Glutamatergic neuron (in vitro differentiated cells): Measurements from ENCODE around the gene FBXL14. TPM values are rescaled to one million over a fixed set of nuclear protein-coding genes. Genes with fewer than 3 reads are reported as not detected.

Experiments used
- DNase-seq: peaks from one replicate; pipeline ENCODE4 v3.0.0; 2022
- H3K27ac Mint-ChIP-seq: one replicate; pipeline ENCODE4 v1.8.0; 2020; ENCODE audit warnings: mild to moderate bottlenecking, mixed read lengths, inconsistent platforms; ENCODE audit not compliant: unreplicated experiment
- H3K27me3 Mint-ChIP-seq: one replicate; pipeline ENCODE4 v1.8.0; 2020; ENCODE audit warnings: mild to moderate bottlenecking, moderate library complexity, mixed read lengths, inconsistent platforms; ENCODE audit not compliant: unreplicated experiment
- H3K36me3 Mint-ChIP-seq: one replicate; pipeline ENCODE4 v1.8.0; 2020; ENCODE audit warnings: mild to moderate bottlenecking, mixed read lengths, inconsistent platforms; ENCODE audit not compliant: unreplicated experiment
- H3K4me1 Mint-ChIP-seq: one replicate; pipeline ENCODE4 v1.8.0; 2020; ENCODE audit warnings: mild to moderate bottlenecking, low read depth, mixed read lengths, inconsistent platforms; ENCODE audit not compliant: unreplicated experiment
- H3K4me3 Mint-ChIP-seq: one replicate; pipeline ENCODE4 v1.8.0; 2020; ENCODE audit warnings: mild to moderate bottlenecking, mixed read lengths, inconsistent platforms; ENCODE audit not compliant: unreplicated experiment
- H3K9me3 Mint-ChIP-seq: one replicate; pipeline ENCODE4 v1.8.0; 2020; ENCODE audit warnings: mild to moderate bottlenecking, moderate library complexity, mixed read lengths, inconsistent platforms; ENCODE audit not compliant: unreplicated experiment
- CTCF ChIP-seq: fragments of 200-600 bp; sonication (generic); IDR thresholded peaks from one replicate; pipeline ENCODE4 v1.5.0; 2021; ENCODE audit not compliant: partially characterized antibody, unreplicated experiment
- total RNA-seq: library from RNA; stranded (reverse); fragmentation: NEBNext Ultra II Directional; extraction: Animal tissue kit (Norgen Biotek cat#: 25700); gene quantifications from one replicate; pipeline ENCODE4 v1.2.1, GENCODE V29; 2021; ENCODE audit not compliant: unreplicated experiment

The FBXL14 gene
- total RNA-seq, 1 donor from 2014 or later: 28.8 TPM

GRCh38 chr12:1640328-1641234 lies 46.2 kb upstream of the FBXL14 start:
- H3K4me1 Mint-ChIP-seq: peaks cover 29% of the 10 kb centered on the region
- no peak overlapping the region for H3K4me3 Mint-ChIP-seq
- peak overlapping the region; percentile 39 for H3K27ac Mint-ChIP-seq
- DNase-seq: no peak
- peaks cover 4% of the 10 kb centered on the region for H3K36me3 Mint-ChIP-seq
- peaks cover 2% of the 10 kb centered on the region for H3K9me3 Mint-ChIP-seq
- TF ChIP-seq CTCF: no peak
- H3K27me3 Mint-ChIP-seq: peaks cover 4% of the 10 kb centered on the region

DNA sequence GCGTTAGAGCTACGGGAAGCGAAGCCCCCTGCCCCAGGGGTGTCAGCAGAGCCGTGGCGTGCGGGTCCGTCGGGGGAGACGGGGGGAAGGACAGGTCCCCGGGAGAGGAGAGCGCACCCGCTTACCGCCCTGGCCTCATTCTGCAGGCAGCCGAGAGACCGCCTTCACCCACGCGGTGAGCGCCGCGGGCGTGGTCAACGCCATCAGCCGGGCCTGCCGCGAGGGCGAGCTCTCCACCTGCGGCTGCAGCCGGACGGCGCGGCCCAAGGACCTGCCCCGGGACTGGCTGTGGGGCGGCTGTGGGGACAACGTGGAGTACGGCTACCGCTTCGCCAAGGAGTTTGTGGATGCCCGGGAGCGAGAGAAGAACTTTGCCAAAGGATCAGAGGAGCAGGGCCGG lies 45.2 kb upstream of the FBXL14 start:
- Mint-ChIP-seq H3K4me3 (no peak overlapping the region), H3K36me3 (peaks cover 4% of the 10 kb centered on the region), H3K9me3 (peaks cover 2% of the 10 kb centered on the region), H3K4me1 (peaks cover 28% of the 10 kb centered on the region), H3K27ac (no peak overlapping the region), H3K27me3 (peaks cover 4% of the 10 kb centered on the region)
- DNase-seq: no peak
- no peak for TF ChIP-seq CTCF

DNA sequence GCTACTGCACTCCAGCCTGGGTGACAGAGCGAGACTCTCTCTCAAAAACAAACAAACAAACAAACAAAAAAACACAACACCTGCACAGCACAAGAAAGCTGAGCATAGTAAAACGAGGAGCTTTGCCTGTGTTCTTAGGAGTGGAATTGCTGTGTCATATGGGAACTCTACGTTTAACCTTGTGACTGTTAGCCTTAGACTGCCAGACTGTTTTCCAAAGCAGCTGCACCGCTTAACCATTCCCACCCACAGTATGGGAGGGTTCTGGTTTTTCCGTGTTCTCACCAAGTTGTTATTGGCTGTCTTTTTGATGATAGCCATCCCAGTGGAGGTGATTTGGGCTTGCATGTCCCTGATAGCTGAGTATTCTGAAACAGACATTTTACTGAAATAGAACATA lies 43.8 kb upstream of the FBXL14 start:
- no peak for TF ChIP-seq CTCF
- peaks cover 2% of the 10 kb centered on the region for H3K9me3 Mint-ChIP-seq
- peaks cover 4% of the 10 kb centered on the region for H3K27me3 Mint-ChIP-seq
- no peak overlapping the region for H3K27ac Mint-ChIP-seq
- peaks cover 4% of the 10 kb centered on the region for H3K36me3 Mint-ChIP-seq
- no peak for DNase-seq
- H3K4me1 Mint-ChIP-seq: peaks cover 22% of the 10 kb centered on the region
- peak overlapping the region; percentile 20 for H3K4me3 Mint-ChIP-seq

- no peak for TF ChIP-seq CTCF
- DNase-seq: no peak
- Mint-ChIP-seq H3K27me3 (peaks cover 15% of the 10 kb centered on the region), H3K36me3 (peaks cover 4% of the 10 kb centered on the region), H3K9me3 (peaks cover 14% of the 10 kb centered on the region), H3K4me3 (no peak overlapping the region), H3K4me1 (peaks cover 37% of the 10 kb centered on the region), H3K27ac (no peak overlapping the region)
These were observed 41.1 kb upstream of the FBXL14 start for GRCh38 chr12:1635301-1636095.
